SK-N-SH treated with all-trans-retinoic acid at 6 μM for 48 hours (cell line): Measurements from ENCODE around the gene CYP24A1.

Experiments
- ATAC-seq: fragments of 200-7000 bp; cut with Tn5 transposase; 3 replicates; pipeline ENCODE4 v1.9.1; 2020; ENCODE audit warnings: mild to moderate bottlenecking, moderate library complexity
- ARNTL ChIP-seq: fragments of 450-650 bp; formaldehyde crosslinking; IDR thresholded peaks from 2 replicates; pipeline ENCODE4 v1.5.0; 2020; ENCODE audit warnings: low read depth, mild to moderate bottlenecking, moderate library complexity, borderline replicate concordance
- BACH2 ChIP-seq: fragments of 250-450 bp; sonication (Bioruptor Pico); IDR thresholded peaks from 2 replicates; pipeline ENCODE4 v1.9.0; 2021; ENCODE audit warnings: mild to moderate bottlenecking, borderline replicate concordance
- CSDC2 ChIP-seq: fragments of 250-450 bp; sonication (Bioruptor Pico); IDR thresholded peaks from 2 replicates; pipeline ENCODE4 v1.5.0; 2020; ENCODE audit warnings: mild to moderate bottlenecking, moderate library complexity
- ESRRG ChIP-seq: fragments of 250-450 bp; sonication (Bioruptor Pico); IDR thresholded peaks from 2 replicates; pipeline ENCODE4 v1.6.1; 2021; ENCODE audit warnings: mild to moderate bottlenecking
- GLIS3 ChIP-seq: fragments of 250-450 bp; sonication (Bioruptor Pico); IDR thresholded peaks from 2 replicates; pipeline ENCODE4 v1.5.0; 2020; ENCODE audit warnings: mild to moderate bottlenecking, moderate library complexity
- PPARA ChIP-seq: fragments of 250-450 bp; sonication (Bioruptor Pico); IDR thresholded peaks from 2 replicates; pipeline ENCODE4 v1.5.0; 2020; ENCODE audit warnings: mild to moderate bottlenecking, borderline replicate concordance
- RARB ChIP-seq: fragments of 250-450 bp; sonication (Bioruptor Pico); IDR thresholded peaks from 2 replicates; pipeline ENCODE4 v1.8.0; 2021; ENCODE audit warnings: mild to moderate bottlenecking, moderate library complexity
- SNAI2 ChIP-seq: fragments of 250-450 bp; sonication (Bioruptor Pico); IDR thresholded peaks from 2 replicates; pipeline ENCODE4 v1.5.0; 2020; ENCODE audit warnings: mild to moderate bottlenecking, moderate library complexity
- TCF4 ChIP-seq: fragments of 250-450 bp; sonication (Bioruptor Pico); IDR thresholded peaks from 2 replicates; pipeline ENCODE4 v1.8.0; 2021; ENCODE audit warnings: mild to moderate bottlenecking, moderate library complexity, borderline replicate concordance
- TOX ChIP-seq: fragments of 250-450 bp; sonication (Bioruptor Pico); IDR thresholded peaks from 2 replicates; pipeline ENCODE4 v1.8.0; 2021; ENCODE audit warnings: mild to moderate bottlenecking, moderate library complexity, borderline replicate concordance
- TSHZ2 ChIP-seq: fragments of 250-450 bp; sonication (Bioruptor Pico); IDR thresholded peaks from 2 replicates; pipeline ENCODE4 v1.5.0; 2020; ENCODE audit warnings: mild to moderate bottlenecking, moderate library complexity
- ZC3H10 ChIP-seq: fragments of 250-450 bp; sonication (Bioruptor Pico); IDR thresholded peaks from 2 replicates; pipeline ENCODE4 v1.5.1; 2021; ENCODE audit warnings: mild to moderate bottlenecking, moderate library complexity
- ZFP3 ChIP-seq: fragments of 250-450 bp; sonication (Bioruptor Pico); IDR thresholded peaks from 2 replicates; pipeline ENCODE4 v1.5.0; 2020; ENCODE audit warnings: mild to moderate bottlenecking, moderate library complexity
- ZNF565 ChIP-seq: fragments of 450-650 bp; formaldehyde crosslinking; conservative IDR thresholded peaks from 2 replicates; pipeline ENCODE4 v1.5.0; 2020; ENCODE audit warnings: low read depth, mild to moderate bottlenecking, moderate library complexity
- ZNF8 ChIP-seq: fragments of 450-650 bp; formaldehyde crosslinking; IDR thresholded peaks from 2 replicates; pipeline ENCODE4 v1.5.0; 2020; ENCODE audit warnings: mild to moderate bottlenecking, moderate library complexity
- TF ChIP-seq, protein P1 (sequence below): fragments of 250-450 bp; sonication (Bioruptor Pico); IDR thresholded peaks from 2 replicates; pipeline ENCODE4 v1.8.0; 2020; ENCODE audit warnings: mild to moderate bottlenecking, moderate library complexity, borderline replicate concordance
- TF ChIP-seq, protein P2 (sequence below): fragments of 250-450 bp; sonication (Bioruptor Pico); IDR thresholded peaks from 2 replicates; pipeline ENCODE4 v1.5.1; 2021; ENCODE audit warnings: mild to moderate bottlenecking, moderate library complexity
- TF ChIP-seq, protein P3 (sequence below): fragments of 250-450 bp; sonication (Bioruptor Pico); IDR thresholded peaks from 2 replicates; pipeline ENCODE4 v1.8.0; 2021; ENCODE audit warnings: low read depth, mild to moderate bottlenecking, moderate library complexity, borderline replicate concordance

The CYP24A1 gene

GRCh38 chr20:54203281-54203680 lies 29.5 kb upstream of the CYP24A1 start:
- no peak for ATAC-seq
- TF ChIP-seq TCF4 (CRISPR knock-in tag) (no peak), SNAI2 (CRISPR knock-in tag) (no peak), GLIS3 (CRISPR knock-in tag) (no peak), ZC3H10 (CRISPR knock-in tag) (no peak)

DNA sequence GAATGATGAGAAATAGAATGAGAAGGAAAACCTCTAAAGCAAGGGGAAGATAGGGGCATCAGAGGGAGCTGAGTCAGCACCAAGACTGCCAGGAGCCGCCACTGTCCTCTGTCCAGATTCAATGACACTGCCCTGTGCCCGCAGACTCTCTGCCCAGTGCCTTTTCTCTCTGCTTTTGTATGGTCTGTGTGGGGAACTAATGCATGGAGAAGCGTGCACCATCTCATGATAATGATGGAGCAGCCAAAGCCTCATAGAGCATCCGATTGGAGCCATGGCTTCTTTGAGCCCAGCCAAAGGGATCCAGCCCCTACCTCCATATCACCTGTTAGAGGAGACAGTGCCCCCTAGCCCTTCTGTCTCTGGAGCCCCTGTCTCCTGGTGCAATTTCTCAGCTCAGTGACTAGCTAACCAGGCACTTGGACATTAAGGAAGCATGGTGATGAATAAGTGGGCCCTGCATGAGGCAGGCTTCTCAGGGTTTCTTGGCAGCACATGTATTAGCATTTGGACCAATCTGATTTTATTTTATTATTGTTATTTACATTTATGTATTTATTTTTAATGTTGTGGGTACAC lies 27.6 kb upstream of the CYP24A1 start:
- no peak for ATAC-seq
- TF ChIP-seq, protein P1, sequence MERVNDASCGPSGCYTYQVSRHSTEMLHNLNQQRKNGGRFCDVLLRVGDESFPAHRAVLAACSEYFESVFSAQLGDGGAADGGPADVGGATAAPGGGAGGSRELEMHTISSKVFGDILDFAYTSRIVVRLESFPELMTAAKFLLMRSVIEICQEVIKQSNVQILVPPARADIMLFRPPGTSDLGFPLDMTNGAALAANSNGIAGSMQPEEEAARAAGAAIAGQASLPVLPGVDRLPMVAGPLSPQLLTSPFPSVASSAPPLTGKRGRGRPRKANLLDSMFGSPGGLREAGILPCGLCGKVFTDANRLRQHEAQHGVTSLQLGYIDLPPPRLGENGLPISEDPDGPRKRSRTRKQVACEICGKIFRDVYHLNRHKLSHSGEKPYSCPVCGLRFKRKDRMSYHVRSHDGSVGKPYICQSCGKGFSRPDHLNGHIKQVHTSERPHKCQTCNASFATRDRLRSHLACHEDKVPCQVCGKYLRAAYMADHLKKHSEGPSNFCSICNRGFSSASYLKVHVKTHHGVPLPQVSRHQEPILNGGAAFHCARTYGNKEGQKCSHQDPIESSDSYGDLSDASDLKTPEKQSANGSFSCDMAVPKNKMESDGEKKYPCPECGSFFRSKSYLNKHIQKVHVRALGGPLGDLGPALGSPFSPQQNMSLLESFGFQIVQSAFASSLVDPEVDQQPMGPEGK (CRISPR knock-in tag), result no peak
- no peak for TF ChIP-seq ZNF8
- no peak for TF ChIP-seq ARNTL (CRISPR knock-in tag)
- no peak for TF ChIP-seq GLIS3 (CRISPR knock-in tag)
- TF ChIP-seq PPARA (CRISPR knock-in tag), result no peak
- TF ChIP-seq ESRRG (CRISPR knock-in tag), result no peak
- TF ChIP-seq CSDC2, result no peak
- TF ChIP-seq ZC3H10 (CRISPR knock-in tag), result no peak
- TF ChIP-seq TSHZ2, result no peak
- no peak for TF ChIP-seq BACH2
- TF ChIP-seq RARB, result no peak
- no peak for TF ChIP-seq ZNF565 (CRISPR knock-in tag)
- TF ChIP-seq, protein P2, sequence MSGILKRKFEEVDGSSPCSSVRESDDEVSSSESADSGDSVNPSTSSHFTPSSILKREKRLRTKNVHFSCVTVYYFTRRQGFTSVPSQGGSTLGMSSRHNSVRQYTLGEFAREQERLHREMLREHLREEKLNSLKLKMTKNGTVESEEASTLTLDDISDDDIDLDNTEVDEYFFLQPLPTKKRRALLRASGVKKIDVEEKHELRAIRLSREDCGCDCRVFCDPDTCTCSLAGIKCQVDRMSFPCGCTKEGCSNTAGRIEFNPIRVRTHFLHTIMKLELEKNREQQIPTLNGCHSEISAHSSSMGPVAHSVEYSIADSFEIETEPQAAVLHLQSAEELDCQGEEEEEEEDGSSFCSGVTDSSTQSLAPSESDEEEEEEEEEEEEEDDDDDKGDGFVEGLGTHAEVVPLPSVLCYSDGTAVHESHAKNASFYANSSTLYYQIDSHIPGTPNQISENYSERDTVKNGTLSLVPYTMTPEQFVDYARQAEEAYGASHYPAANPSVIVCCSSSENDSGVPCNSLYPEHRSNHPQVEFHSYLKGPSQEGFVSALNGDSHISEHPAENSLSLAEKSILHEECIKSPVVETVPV (CRISPR knock-in tag), result no peak
- TF ChIP-seq TCF4 (CRISPR knock-in tag), result no peak

GRCh38 chr20:54200487-54201267 lies 26.9 kb upstream of the CYP24A1 start:
- TF ChIP-seq, protein P2 (CRISPR knock-in tag), result no peak
- TF ChIP-seq, protein P3, sequence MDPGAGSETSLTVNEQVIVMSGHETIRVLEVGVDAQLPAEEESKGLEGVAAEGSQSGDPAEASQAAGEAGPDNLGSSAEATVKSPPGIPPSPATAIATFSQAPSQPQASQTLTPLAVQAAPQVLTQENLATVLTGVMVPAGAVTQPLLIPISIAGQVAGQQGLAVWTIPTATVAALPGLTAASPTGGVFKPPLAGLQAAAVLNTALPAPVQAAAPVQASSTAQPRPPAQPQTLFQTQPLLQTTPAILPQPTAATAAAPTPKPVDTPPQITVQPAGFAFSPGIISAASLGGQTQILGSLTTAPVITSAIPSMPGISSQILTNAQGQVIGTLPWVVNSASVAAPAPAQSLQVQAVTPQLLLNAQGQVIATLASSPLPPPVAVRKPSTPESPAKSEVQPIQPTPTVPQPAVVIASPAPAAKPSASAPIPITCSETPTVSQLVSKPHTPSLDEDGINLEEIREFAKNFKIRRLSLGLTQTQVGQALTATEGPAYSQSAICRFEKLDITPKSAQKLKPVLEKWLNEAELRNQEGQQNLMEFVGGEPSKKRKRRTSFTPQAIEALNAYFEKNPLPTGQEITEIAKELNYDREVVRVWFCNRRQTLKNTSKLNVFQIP (CRISPR knock-in tag), result no peak
- TF ChIP-seq SNAI2 (CRISPR knock-in tag) (no peak), ZFP3 (CRISPR knock-in tag) (no peak), ZNF565 (CRISPR knock-in tag) (no peak), RARB (no peak), PPARA (CRISPR knock-in tag) (no peak), TOX (no peak)
- no peak for ATAC-seq
